Measurements from ENCODE around the gene CTTN. TPM values are rescaled to one million over a fixed set of nuclear protein-coding genes. Genes with fewer than 3 reads are reported as not detected.

Gene CTTN
- total and polyA plus RNA-seq, 2 of the 13 experiments (the other 11 are each of a cell fraction or from before 2014, with no cell fraction given) = 84.4 to 114 TPM

DNA sequence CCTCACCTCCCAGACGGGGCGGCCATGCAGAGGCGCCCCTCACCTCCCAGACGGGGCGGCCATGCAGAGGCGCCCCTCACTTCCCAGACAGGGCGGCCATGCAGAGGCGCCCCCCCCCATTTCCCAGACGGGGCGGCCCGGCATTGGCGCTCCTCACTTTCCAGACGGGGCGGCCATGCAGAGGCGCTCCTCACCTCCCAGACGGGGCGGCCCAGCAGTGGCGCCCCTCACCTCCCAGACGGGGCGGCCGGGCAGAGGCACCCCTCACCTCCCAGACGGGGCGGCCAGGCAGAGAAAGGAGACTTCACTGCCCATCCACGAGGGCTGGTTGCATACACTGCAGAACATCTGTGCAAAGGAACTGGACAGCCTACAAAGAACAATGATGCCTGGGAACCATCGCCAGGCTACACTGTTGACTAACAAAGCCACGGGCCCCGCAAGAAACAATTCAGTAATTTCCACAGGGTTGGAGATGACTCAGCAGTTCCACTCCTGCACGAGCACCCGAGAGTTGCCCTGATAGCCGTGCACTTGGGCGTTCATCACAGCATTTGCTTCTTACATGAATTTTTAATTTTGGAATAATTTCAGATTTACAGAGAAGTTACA, 58.7 kb downstream of the CTTN start (continued):
- TF ChIP-seq, protein P1, sequence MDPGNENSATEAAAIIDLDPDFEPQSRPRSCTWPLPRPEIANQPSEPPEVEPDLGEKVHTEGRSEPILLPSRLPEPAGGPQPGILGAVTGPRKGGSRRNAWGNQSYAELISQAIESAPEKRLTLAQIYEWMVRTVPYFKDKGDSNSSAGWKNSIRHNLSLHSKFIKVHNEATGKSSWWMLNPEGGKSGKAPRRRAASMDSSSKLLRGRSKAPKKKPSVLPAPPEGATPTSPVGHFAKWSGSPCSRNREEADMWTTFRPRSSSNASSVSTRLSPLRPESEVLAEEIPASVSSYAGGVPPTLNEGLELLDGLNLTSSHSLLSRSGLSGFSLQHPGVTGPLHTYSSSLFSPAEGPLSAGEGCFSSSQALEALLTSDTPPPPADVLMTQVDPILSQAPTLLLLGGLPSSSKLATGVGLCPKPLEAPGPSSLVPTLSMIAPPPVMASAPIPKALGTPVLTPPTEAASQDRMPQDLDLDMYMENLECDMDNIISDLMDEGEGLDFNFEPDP (CRISPR knock-in tag; conservative IDR thresholded peaks at IDR 0.05) = no peak
- TF ChIP-seq NFE2L2 (IDR thresholded peaks at IDR 0.05; ENCODE audit: low read length) = peak; percentile 89
- TF ChIP-seq SP1 (IDR thresholded peaks at IDR 0.05) = no peak
- TF ChIP-seq SP1 (CRISPR knock-in tag; IDR thresholded peaks at IDR 0.05) = no peak
- TF ChIP-seq ZNF44 (CRISPR knock-in tag; IDR thresholded peaks at IDR 0.05) = no peak
- no peak for TF ChIP-seq NR2F2 (IDR thresholded peaks at IDR 0.05; ENCODE audit: borderline replicate concordance, low read depth)
- TF ChIP-seq ZKSCAN8 (CRISPR knock-in tag; IDR thresholded peaks at IDR 0.05; ENCODE audit: borderline replicate concordance) = no peak

DNA sequence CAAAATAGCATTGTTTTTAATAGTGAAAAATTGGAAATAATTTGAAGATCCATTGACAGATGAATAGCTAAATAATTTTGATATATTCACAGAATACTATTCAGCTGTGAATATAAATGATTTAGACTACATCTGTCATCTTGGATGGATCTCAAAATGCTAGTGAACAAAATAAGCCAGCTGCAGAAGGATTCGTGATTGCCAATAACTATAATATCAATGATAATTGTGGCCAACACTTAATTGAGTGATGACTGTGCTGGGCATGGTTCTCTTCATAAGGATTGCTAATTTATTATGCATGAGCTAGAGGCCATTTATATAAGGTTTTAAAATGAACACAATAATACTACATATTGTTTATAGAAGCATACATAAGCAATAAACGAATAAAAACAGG, 60.4 kb downstream of the CTTN start:
- intact Hi-C loops (cut with micrococcal nuclease; ENCODE audit: unreplicated experiment) (no loop called here), in situ Hi-C loops (cut with HindIII; ENCODE audit: extremely low pct_ligation_motif_present, low pct_unique_long_range_greater_than_20kb) (loop anchor here (25.0 kb wide), 1 partner anchor 954 kb away; no protein-coding TSS in a partner anchor)
- H3K79me2 ChIP-seq (ENCODE audit: insufficient read depth, low read length) = no peaks in the 10 kb centered on the region
- no peaks in the 10 kb centered on the region for H3K9me3 ChIP-seq (ENCODE audit: low read length)
- H4K20me1 ChIP-seq (ENCODE audit: insufficient read depth, low read length) = no peaks in the 10 kb centered on the region
- no peak overlapping the region for H3K4me3 ChIP-seq (replicated peaks in 1 of 3; ENCODE audit: insufficient read depth in 1 of 3, low read depth in 2 of 3, low read length in 3 of 3)
- no peak for FAIRE-seq
- ChIA-PET CTCF (ENCODE audit: low intra/inter-chr PET ratio, low total read pairs) (no interaction called here), POLR2A (no interaction called here)
- no peak for ATAC-seq
- H2AFZ ChIP-seq (ENCODE audit: low read length) = no peak overlapping the region
- peaks cover 18% of the 10 kb centered on the region for H3K4me1 ChIP-seq (ENCODE audit: insufficient read depth, low read length)
- no peak overlapping the region for H3K9ac ChIP-seq (ENCODE audit: insufficient read depth, low read depth, low read length)
- H3K27ac ChIP-seq (ENCODE audit: extremely low read length, insufficient read depth, low read length) = no peak overlapping the region
- BruUV-seq (replicated peaks) = no TSS peak
- TF ChIP-seq HNF4A (CRISPR knock-in tag; IDR thresholded peaks at IDR 0.05) (no peak), ZNF558 (CRISPR knock-in tag; IDR thresholded peaks at IDR 0.05; ENCODE audit: borderline replicate concordance) (no peak), FOXA3 (CRISPR knock-in tag; IDR thresholded peaks at IDR 0.05) (no peak), ZNF747 (CRISPR knock-in tag; IDR thresholded peaks at IDR 0.05; ENCODE audit: borderline replicate concordance) (no peak), STAG1 (CRISPR knock-in tag; IDR thresholded peaks at IDR 0.05) (no peak), ZNF670 (CRISPR knock-in tag; IDR thresholded peaks at IDR 0.05; ENCODE audit: borderline replicate concordance) (no peak), ZNF564 (CRISPR knock-in tag; IDR thresholded peaks at IDR 0.05) (no peak), ZNF530 (CRISPR knock-in tag; IDR thresholded peaks at IDR 0.05; ENCODE audit: low read depth) (no peak), ZNF615 (CRISPR knock-in tag; IDR thresholded peaks at IDR 0.05; ENCODE audit: borderline replicate concordance) (no peak), EED (CRISPR knock-in tag; IDR thresholded peaks at IDR 0.05) (no peak), AGO2 (optimal IDR thresholded peaks at IDR 0.05; ENCODE audit: low read depth, low read length) (no peak), ZFP82 (CRISPR knock-in tag; IDR thresholded peaks at IDR 0.05; ENCODE audit: borderline replicate concordance) (no peak), NR2F2 (IDR thresholded peaks at IDR 0.05; ENCODE audit: borderline replicate concordance, low read depth) (no peak), FOSL2 (CRISPR knock-in tag; IDR thresholded peaks at IDR 0.05) (no peak), MAFG (CRISPR knock-in tag; IDR thresholded peaks at IDR 0.05) (no peak), KDM3A (CRISPR knock-in tag; IDR thresholded peaks at IDR 0.05; ENCODE audit: low read depth) (no peak), ZNF180 (CRISPR knock-in tag; IDR thresholded peaks at IDR 0.05; ENCODE audit: borderline replicate concordance, low read depth) (no peak), SMAD1 (CRISPR knock-in tag; IDR thresholded peaks at IDR 0.05; ENCODE audit: borderline replicate concordance, low read depth) (no peak)
- TF ChIP-seq, protein P2, sequence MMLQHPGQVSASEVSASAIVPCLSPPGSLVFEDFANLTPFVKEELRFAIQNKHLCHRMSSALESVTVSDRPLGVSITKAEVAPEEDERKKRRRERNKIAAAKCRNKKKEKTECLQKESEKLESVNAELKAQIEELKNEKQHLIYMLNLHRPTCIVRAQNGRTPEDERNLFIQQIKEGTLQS (CRISPR knock-in tag; IDR thresholded peaks at IDR 0.05) = no peak
- DNase-seq (ENCODE audit: low spot score) = no peak
- H3K27me3 ChIP-seq (ENCODE audit: control insufficient read depth in 1 of 2, insufficient read depth in 2 of 2, low read length in 2 of 2) = peaks cover 0 to 7% of the 10 kb centered on the region in 2 experiments; a peak in 2 of 5 replicates
- no peaks in the 10 kb centered on the region for H3K36me3 ChIP-seq (replicated peaks in 1 of 2; ENCODE audit: control insufficient read depth in 1 of 2, insufficient read depth in 2 of 2, low read length in 2 of 2)
- no peak overlapping the region for H3K4me2 ChIP-seq (ENCODE audit: low read depth, low read length)
- WGBS (ENCODE audit: low lambda C conversion rate) = 34% methylated on average over 2 of the region's 2 CpGs

Measured in HepG2 (cell line).